HEK293 (cell line): ENCODE measurements around the gene MRPL3.

Source experiments
- CTCF ChIA-PET: fragments of 350-600 bp; formaldehyde crosslinking; extraction: SDS; loops from one replicate; lab custom pipeline; 2021; ENCODE audit warnings: antibody characterized with exemption; lab: Yijun Ruan, JAX
- POLR2A ChIA-PET: fragments of 300-600 bp; formaldehyde crosslinking; extraction: SDS; loops from one replicate; lab custom pipeline; 2020; ENCODE audit warnings: antibody characterized with exemption, inconsistent platforms; lab: Yijun Ruan, JAX
- H3K27ac ChIP-seq: fragments of 200-500 bp; sonication (Bioruptor generic); 2 replicates; pipeline ENCODE4 v1.5.1; 2014; ENCODE audit warnings: low read depth, low read length, control low read depth, inconsistent platforms; ENCODE audit errors: extremely low read depth
- H3K36me3 ChIP-seq, 2 experiments: fragments of 200-500 bp in 1 of 2; sonication (Bioruptor generic) in 1 of 2; 1 replicate in 1 of 2; 2 replicates in 1 of 2; pipeline ENCODE4 v1.5.1; 2014 to 2017; ENCODE audit warnings: inconsistent platforms in 2 of 2, low read length in 2 of 2; ENCODE audit not compliant: control insufficient read depth in 2 of 2, insufficient read depth in 1 of 2
- H3K4me1 ChIP-seq: fragments of 200-500 bp; sonication (Bioruptor generic); 2 replicates; pipeline ENCODE4 v1.5.1; 2014; ENCODE audit warnings: mild to moderate bottlenecking, low read length, inconsistent platforms; ENCODE audit not compliant: control insufficient read depth, insufficient read depth
- H3K4me3 ChIP-seq: 2 replicates; pipeline ENCODE4 v1.5.1; 2011; ENCODE audit warnings: low read depth, mild to moderate bottlenecking, control low read depth, low read length, moderate library complexity
- H3K9me3 ChIP-seq: fragments of 200-500 bp; sonication (Bioruptor generic); 2 replicates; pipeline ENCODE4 v1.5.1; 2014; ENCODE audit warnings: low read depth, low read length, inconsistent platforms; ENCODE audit not compliant: control insufficient read depth, insufficient read depth
- EGR2 ChIP-seq: fragments of 450-650 bp; formaldehyde crosslinking; IDR thresholded peaks from 2 replicates; pipeline ENCODE4 v1.5.1; 2016; ENCODE audit warnings: low read depth, missing biosample characterization, missing genetic modification characterization
- GLI2 ChIP-seq: fragments of 450-650 bp; formaldehyde crosslinking; IDR thresholded peaks from 2 replicates; pipeline ENCODE4; 2017; ENCODE audit warnings: missing biosample characterization, missing genetic modification characterization, low read depth, borderline replicate concordance
- KLF7 ChIP-seq: fragments of 450-650 bp; formaldehyde crosslinking; IDR thresholded peaks from 2 replicates; pipeline ENCODE4 v1.5.1; 2016; ENCODE audit warnings: missing biosample characterization, missing genetic modification characterization, borderline replicate concordance
- ZBTB1 ChIP-seq: fragments of 450-650 bp; formaldehyde crosslinking; IDR thresholded peaks from 2 replicates; pipeline ENCODE4 v1.5.1; 2016; ENCODE audit warnings: missing biosample characterization, missing genetic modification characterization
- ZNF10 ChIP-seq: fragments of 450-650 bp; formaldehyde crosslinking; IDR thresholded peaks from 2 replicates; pipeline ENCODE4 v1.5.1; 2017; ENCODE audit warnings: missing biosample characterization, missing genetic modification characterization
- ZNF24 ChIP-seq: fragments of 450-650 bp; formaldehyde crosslinking; IDR thresholded peaks from 2 replicates; pipeline ENCODE4 v1.5.1; 2016; ENCODE audit warnings: missing biosample characterization, missing genetic modification characterization
- ZNF248 ChIP-seq: fragments of 450-650 bp; formaldehyde crosslinking; IDR thresholded peaks from 2 replicates; pipeline ENCODE4 v1.5.1; 2017; ENCODE audit warnings: missing biosample characterization, missing genetic modification characterization
- ZNF514 ChIP-seq: fragments of 450-650 bp; formaldehyde crosslinking; IDR thresholded peaks from 2 replicates; pipeline ENCODE4 v1.5.1; 2016; ENCODE audit warnings: missing biosample characterization, missing genetic modification characterization
- ZNF670 ChIP-seq: fragments of 450-650 bp; formaldehyde crosslinking; IDR thresholded peaks from 2 replicates; pipeline ENCODE4 v1.5.1; 2016; ENCODE audit warnings: missing biosample characterization, missing genetic modification characterization, low read depth
- ZNF677 ChIP-seq: fragments of 450-650 bp; IDR thresholded peaks from 2 replicates; pipeline ENCODE4 v1.5.0; 2018; ENCODE audit warnings: missing biosample characterization, mild to moderate bottlenecking, missing genetic modification characterization, moderate library complexity
- ZNF701 ChIP-seq: fragments of 450-650 bp; formaldehyde crosslinking; IDR thresholded peaks from 2 replicates; pipeline ENCODE4 v1.5.1; 2016; ENCODE audit warnings: missing biosample characterization, missing genetic modification characterization
- ZNF791 ChIP-seq: fragments of 450-650 bp; formaldehyde crosslinking; IDR thresholded peaks from 2 replicates; pipeline ENCODE4 v1.5.1; 2016; ENCODE audit warnings: missing biosample characterization, missing genetic modification characterization
- TF ChIP-seq, protein P1 (sequence below): fragments of 450-650 bp; formaldehyde crosslinking; IDR thresholded peaks from 2 replicates; pipeline ENCODE4 v1.5.1; 2016; ENCODE audit warnings: missing biosample characterization, missing genetic modification characterization
- TF ChIP-seq, protein P2 (sequence below): fragments of 450-650 bp; formaldehyde crosslinking; IDR thresholded peaks from 2 replicates; pipeline ENCODE4 v1.5.1; 2017; ENCODE audit warnings: missing biosample characterization, mild to moderate bottlenecking, missing genetic modification characterization, moderate library complexity
- TF ChIP-seq, protein P3 (sequence below): fragments of 450-650 bp; formaldehyde crosslinking; IDR thresholded peaks from 2 replicates; pipeline ENCODE4 v1.5.1; 2016; ENCODE audit warnings: missing biosample characterization, missing genetic modification characterization
- TF ChIP-seq, protein P4 (sequence below): fragments of 450-650 bp; formaldehyde crosslinking; IDR thresholded peaks from 2 replicates; pipeline ENCODE4 v1.5.1; 2016; ENCODE audit warnings: missing biosample characterization, missing genetic modification characterization
- TF ChIP-seq, protein P5 (sequence below): fragments of 450-650 bp; formaldehyde crosslinking; IDR thresholded peaks from 2 replicates; pipeline ENCODE4 v1.5.1; 2016; ENCODE audit warnings: missing biosample characterization, missing genetic modification characterization
- TF ChIP-seq, protein P6 (sequence below): fragments of 450-650 bp; formaldehyde crosslinking; IDR thresholded peaks from 2 replicates; pipeline ENCODE4 v1.5.1; 2016; ENCODE audit warnings: missing biosample characterization, missing genetic modification characterization, borderline replicate concordance

The MRPL3 gene

DNA sequence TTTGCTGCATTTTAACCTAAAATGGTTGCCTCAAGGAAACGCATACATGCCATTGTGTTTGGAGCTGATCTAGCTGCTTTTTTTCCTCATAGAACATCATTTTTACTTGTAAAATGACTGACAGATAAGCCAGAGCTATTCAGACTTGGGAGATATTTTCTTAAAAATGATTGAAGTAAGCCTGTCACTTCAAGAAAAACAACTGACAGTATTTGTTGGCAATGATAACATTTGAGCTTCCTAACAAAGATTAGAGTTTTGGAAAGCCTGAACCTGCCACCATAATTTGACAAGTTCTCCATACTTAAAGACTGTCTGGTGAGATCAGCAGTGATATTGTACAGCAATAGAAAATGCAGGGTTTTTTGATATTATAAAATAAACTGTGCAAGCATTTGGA is 27.6 kb upstream of the MRPL3 start:
- no peak overlapping the region for H3K27ac ChIP-seq
- no peaks in the 10 kb centered on the region for H3K36me3 ChIP-seq
- H3K9me3 ChIP-seq = no peaks in the 10 kb centered on the region
- TF ChIP-seq ZNF791 (tag by site-specific recombination) (no peak), ZNF24 (tag by site-specific recombination) (no peak), ZNF701 (tag by site-specific recombination) (no peak), GLI2 (tag by site-specific recombination) (no peak), ZNF677 (tag by site-specific recombination) (no peak), ZNF248 (no peak), EGR2 (no peak), ZBTB1 (no peak), ZNF514 (tag by site-specific recombination) (no peak), ZNF10 (tag by site-specific recombination) (no peak), ZNF670 (tag by site-specific recombination) (no peak), KLF7 (tag by site-specific recombination) (no peak)
- TF ChIP-seq, protein P1, sequence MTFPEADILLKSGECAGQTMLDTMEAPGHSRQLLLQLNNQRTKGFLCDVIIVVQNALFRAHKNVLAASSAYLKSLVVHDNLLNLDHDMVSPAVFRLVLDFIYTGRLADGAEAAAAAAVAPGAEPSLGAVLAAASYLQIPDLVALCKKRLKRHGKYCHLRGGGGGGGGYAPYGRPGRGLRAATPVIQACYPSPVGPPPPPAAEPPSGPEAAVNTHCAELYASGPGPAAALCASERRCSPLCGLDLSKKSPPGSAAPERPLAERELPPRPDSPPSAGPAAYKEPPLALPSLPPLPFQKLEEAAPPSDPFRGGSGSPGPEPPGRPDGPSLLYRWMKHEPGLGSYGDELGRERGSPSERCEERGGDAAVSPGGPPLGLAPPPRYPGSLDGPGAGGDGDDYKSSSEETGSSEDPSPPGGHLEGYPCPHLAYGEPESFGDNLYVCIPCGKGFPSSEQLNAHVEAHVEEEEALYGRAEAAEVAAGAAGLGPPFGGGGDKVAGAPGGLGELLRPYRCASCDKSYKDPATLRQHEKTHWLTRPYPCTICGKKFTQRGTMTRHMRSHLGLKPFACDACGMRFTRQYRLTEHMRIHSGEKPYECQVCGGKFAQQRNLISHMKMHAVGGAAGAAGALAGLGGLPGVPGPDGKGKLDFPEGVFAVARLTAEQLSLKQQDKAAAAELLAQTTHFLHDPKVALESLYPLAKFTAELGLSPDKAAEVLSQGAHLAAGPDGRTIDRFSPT (tag by site-specific recombination) = no peak
- TF ChIP-seq, protein P2, sequence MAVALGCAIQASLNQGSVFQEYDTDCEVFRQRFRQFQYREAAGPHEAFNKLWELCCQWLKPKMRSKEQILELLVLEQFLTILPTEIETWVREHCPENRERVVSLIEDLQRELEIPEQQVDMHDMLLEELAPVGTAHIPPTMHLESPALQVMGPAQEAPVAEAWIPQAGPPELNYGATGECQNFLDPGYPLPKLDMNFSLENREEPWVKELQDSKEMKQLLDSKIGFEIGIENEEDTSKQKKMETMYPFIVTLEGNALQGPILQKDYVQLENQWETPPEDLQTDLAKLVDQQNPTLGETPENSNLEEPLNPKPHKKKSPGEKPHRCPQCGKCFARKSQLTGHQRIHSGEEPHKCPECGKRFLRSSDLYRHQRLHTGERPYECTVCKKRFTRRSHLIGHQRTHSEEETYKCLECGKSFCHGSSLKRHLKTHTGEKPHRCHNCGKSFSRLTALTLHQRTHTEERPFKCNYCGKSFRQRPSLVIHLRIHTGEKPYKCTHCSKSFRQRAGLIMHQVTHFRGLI (tag by site-specific recombination) = no peak
- TF ChIP-seq, protein P3, sequence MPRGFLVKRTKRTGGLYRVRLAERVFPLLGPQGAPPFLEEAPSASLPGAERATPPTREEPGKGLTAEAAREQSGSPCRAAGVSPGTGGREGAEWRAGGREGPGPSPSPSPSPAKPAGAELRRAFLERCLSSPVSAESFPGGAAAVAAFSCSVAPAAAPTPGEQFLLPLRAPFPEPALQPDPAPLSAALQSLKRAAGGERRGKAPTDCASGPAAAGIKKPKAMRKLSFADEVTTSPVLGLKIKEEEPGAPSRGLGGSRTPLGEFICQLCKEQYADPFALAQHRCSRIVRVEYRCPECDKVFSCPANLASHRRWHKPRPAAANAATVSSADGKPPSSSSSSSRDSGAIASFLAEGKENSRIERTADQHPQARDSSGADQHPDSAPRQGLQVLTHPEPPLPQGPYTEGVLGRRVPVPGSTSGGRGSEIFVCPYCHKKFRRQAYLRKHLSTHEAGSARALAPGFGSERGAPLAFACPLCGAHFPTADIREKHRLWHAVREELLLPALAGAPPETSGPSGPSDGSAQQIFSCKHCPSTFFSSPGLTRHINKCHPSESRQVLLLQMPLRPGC (tag by site-specific recombination) = no peak
- H3K4me1 ChIP-seq = no peaks in the 10 kb centered on the region
- ChIA-PET CTCF (interaction anchor here (0.8 kb wide), 1 partner anchor 505 kb away, joined by 3 read pairs; the partner anchor contains the start of gene CPNE4), POLR2A (no interaction called here)
- no peak overlapping the region for H3K4me3 ChIP-seq

DNA sequence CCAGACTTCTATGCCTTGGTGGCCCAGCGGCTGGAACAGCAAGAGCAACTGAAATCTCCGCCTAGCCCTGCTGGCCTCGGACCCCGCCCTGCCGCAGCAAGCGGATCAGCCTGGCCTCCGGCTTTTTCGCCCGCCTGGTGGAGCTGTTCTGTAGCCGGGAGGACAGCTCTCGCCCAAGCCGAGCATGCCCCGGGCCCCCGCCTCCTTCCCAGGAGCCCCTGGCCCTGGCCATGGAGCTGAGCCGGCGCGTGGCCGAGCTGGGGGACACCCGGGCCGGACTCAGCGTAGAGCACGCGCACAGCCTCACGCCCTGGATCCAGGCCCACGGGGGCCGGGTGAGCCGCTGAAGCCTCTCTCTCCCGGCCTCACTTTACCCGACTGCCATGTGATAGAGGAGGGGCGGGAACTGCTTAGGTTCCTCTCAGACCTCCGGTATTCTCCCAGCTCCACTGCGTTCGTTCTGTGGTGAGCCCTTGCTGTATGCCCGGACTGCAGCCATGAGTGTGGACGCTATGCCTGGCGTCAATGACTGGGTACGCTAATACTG is 24.1 kb upstream of the MRPL3 start:
- no peak overlapping the region for H3K4me3 ChIP-seq
- TF ChIP-seq, protein P4, sequence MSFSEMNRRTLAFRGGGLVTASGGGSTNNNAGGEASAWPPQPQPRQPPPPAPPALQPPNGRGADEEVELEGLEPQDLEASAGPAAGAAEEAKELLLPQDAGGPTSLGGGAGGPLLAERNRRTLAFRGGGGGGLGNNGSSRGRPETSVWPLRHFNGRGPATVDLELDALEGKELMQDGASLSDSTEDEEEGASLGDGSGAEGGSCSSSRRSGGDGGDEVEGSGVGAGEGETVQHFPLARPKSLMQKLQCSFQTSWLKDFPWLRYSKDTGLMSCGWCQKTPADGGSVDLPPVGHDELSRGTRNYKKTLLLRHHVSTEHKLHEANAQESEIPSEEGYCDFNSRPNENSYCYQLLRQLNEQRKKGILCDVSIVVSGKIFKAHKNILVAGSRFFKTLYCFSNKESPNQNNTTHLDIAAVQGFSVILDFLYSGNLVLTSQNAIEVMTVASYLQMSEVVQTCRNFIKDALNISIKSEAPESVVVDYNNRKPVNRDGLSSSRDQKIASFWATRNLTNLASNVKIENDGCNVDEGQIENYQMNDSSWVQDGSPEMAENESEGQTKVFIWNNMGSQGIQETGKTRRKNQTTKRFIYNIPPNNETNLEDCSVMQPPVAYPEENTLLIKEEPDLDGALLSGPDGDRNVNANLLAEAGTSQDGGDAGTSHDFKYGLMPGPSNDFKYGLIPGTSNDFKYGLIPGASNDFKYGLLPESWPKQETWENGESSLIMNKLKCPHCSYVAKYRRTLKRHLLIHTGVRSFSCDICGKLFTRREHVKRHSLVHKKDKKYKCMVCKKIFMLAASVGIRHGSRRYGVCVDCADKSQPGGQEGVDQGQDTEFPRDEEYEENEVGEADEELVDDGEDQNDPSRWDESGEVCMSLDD (tag by site-specific recombination) = no peak
- TF ChIP-seq, protein P5, sequence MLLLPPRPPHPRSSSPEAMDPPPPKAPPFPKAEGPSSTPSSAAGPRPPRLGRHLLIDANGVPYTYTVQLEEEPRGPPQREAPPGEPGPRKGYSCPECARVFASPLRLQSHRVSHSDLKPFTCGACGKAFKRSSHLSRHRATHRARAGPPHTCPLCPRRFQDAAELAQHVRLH (tag by site-specific recombination) = no peak
- TF ChIP-seq, protein P6, sequence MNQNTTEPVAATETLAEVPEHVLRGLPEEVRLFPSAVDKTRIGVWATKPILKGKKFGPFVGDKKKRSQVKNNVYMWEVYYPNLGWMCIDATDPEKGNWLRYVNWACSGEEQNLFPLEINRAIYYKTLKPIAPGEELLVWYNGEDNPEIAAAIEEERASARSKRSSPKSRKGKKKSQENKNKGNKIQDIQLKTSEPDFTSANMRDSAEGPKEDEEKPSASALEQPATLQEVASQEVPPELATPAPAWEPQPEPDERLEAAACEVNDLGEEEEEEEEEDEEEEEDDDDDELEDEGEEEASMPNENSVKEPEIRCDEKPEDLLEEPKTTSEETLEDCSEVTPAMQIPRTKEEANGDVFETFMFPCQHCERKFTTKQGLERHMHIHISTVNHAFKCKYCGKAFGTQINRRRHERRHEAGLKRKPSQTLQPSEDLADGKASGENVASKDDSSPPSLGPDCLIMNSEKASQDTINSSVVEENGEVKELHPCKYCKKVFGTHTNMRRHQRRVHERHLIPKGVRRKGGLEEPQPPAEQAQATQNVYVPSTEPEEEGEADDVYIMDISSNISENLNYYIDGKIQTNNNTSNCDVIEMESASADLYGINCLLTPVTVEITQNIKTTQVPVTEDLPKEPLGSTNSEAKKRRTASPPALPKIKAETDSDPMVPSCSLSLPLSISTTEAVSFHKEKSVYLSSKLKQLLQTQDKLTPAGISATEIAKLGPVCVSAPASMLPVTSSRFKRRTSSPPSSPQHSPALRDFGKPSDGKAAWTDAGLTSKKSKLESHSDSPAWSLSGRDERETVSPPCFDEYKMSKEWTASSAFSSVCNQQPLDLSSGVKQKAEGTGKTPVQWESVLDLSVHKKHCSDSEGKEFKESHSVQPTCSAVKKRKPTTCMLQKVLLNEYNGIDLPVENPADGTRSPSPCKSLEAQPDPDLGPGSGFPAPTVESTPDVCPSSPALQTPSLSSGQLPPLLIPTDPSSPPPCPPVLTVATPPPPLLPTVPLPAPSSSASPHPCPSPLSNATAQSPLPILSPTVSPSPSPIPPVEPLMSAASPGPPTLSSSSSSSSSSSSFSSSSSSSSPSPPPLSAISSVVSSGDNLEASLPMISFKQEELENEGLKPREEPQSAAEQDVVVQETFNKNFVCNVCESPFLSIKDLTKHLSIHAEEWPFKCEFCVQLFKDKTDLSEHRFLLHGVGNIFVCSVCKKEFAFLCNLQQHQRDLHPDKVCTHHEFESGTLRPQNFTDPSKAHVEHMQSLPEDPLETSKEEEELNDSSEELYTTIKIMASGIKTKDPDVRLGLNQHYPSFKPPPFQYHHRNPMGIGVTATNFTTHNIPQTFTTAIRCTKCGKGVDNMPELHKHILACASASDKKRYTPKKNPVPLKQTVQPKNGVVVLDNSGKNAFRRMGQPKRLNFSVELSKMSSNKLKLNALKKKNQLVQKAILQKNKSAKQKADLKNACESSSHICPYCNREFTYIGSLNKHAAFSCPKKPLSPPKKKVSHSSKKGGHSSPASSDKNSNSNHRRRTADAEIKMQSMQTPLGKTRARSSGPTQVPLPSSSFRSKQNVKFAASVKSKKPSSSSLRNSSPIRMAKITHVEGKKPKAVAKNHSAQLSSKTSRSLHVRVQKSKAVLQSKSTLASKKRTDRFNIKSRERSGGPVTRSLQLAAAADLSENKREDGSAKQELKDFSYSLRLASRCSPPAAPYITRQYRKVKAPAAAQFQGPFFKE (tag by site-specific recombination) = no peak
- no peak overlapping the region for H3K27ac ChIP-seq

More for the DNA sequence above, 24.1 kb upstream of the MRPL3 start:
- Histone ChIP-seq H3K4me1 (no peaks in the 10 kb centered on the region), H3K9me3 (no peaks in the 10 kb centered on the region), H3K36me3 (no peaks in the 10 kb centered on the region)
- ChIA-PET POLR2A (no interaction called here), CTCF (interaction anchor here (0.6 to 1.4 kb wide), 2 partner anchors 9 to 239 kb away, joined by 4 to 5 read pairs; no protein-coding TSS in a partner anchor)
